GM13976 (cell line): ENCODE results near the gene COL4A2.

Experiments used
- DNase-seq: peaks from one replicate; pipeline ENCODE4 v3.0.0; 2012; ENCODE audit warnings: low spot score
- CTCF ChIP-seq: IDR thresholded peaks from 2 replicates; pipeline ENCODE4 v1.5.1; 2012; ENCODE audit warnings: borderline replicate concordance, mild to moderate bottlenecking; ENCODE audit not compliant: insufficient read depth; ENCODE audit errors: extremely low read depth, missing control alignments, control extremely low read depth
- in situ Hi-C: fragments of 300-500 bp; cut with MboI; formaldehyde crosslinking; loops from one replicate; pipeline ENCODE4 v1.12.0; 2022; ENCODE audit warnings: low sequenced_read_pairs, mixed read lengths, inconsistent platforms; ENCODE audit not compliant: unreplicated experiment

Gene COL4A2

GRCh38 chr13:110277357-110277975, 29.6 kb upstream of the COL4A2 start:
- no peak for DNase-seq
- in situ Hi-C loops: no loop called here
- TF ChIP-seq CTCF: no peak

- no peak for DNase-seq
- no peak for TF ChIP-seq CTCF
- in situ Hi-C loops: no loop called here
Measured at GRCh38 chr13:110278859-110279258, 28.2 kb upstream of the COL4A2 start.

GRCh38 chr13:110279684-110280083, 27.4 kb upstream of the COL4A2 start:
- TF ChIP-seq CTCF: no peak
- no peak for DNase-seq
- in situ Hi-C loops: no loop called here

- TF ChIP-seq CTCF: no peak
- no peak for DNase-seq
- in situ Hi-C loops: no loop called here
Measured at GRCh38 chr13:110280231-110280813, 26.8 kb upstream of the COL4A2 start.

- in situ Hi-C loops: no loop called here
- no peak for TF ChIP-seq CTCF
- DNase-seq: no peak
Measured at GRCh38 chr13:110280985-110281688, 25.9 kb upstream of the COL4A2 start.

- DNase-seq: no peak
- in situ Hi-C loops: no loop called here
- no peak for TF ChIP-seq CTCF
Measured at GRCh38 chr13:110281736-110282135, 25.3 kb upstream of the COL4A2 start.
